A673 (cell line): Measurements from ENCODE around the gene TANC2. TPM values are rescaled to one million over a fixed set of nuclear protein-coding genes. Genes with fewer than 3 reads are reported as not detected.

ENCODE experiments used
- BruUV-seq: library from RNA; stranded (reverse); fragments of 400-500 nt; replicated peaks from 2 replicates; lab custom pipeline; 2021; lab: Mats Ljungman, UMichigan
- CTCF ChIA-PET: fragments of 300-600 bp; sonication (Branson Sonifier 250); formaldehyde crosslinking; loops from one replicate; lab custom pipeline; 2022; ENCODE audit warnings: antibody characterized with exemption; lab: Charles Lee
- POLR2A ChIA-PET: fragments of 300-600 bp; sonication (Branson Sonifier 250); formaldehyde crosslinking; loops from one replicate; lab custom pipeline; 2022; ENCODE audit warnings: antibody characterized with exemption; ENCODE audit not compliant: low non-redundant PET; lab: Charles Lee
- DNase-seq: peaks from one replicate; pipeline ENCODE4 v3.0.0-alpha.2; 2015; ENCODE audit warnings: low spot score
- H3K27ac ChIP-seq: fragments of 200-600 bp; sonication (generic); 2 replicates; pipeline ENCODE4 v1.5.1; 2016; ENCODE audit warnings: mixed run types, low read depth, mild to moderate bottlenecking, mixed read lengths, antibody characterized with exemption, low read length; ENCODE audit not compliant: poor library complexity, severe bottlenecking
- H3K27me3 ChIP-seq: fragments of 200-600 bp; sonication (generic); replicated peaks from 2 replicates; pipeline ENCODE4 v1.6.1; 2017; ENCODE audit warnings: mixed run types, low read depth, mild to moderate bottlenecking, mixed read lengths, antibody characterized with exemption, low read length; ENCODE audit not compliant: insufficient read depth, poor library complexity
- H3K36me3 ChIP-seq: fragments of 200-600 bp; sonication (generic); 2 replicates; pipeline ENCODE4 v1.6.1; 2016; ENCODE audit warnings: mixed run types, mild to moderate bottlenecking, mixed read lengths, antibody characterized with exemption, low read length; ENCODE audit not compliant: insufficient read depth, poor library complexity, severe bottlenecking
- H3K4me1 ChIP-seq: fragments of 200-600 bp; sonication (generic); 2 replicates; pipeline ENCODE4 v1.6.1; 2017; ENCODE audit warnings: mixed run types, mild to moderate bottlenecking, mixed read lengths, antibody characterized with exemption, low read length; ENCODE audit not compliant: insufficient read depth, poor library complexity, severe bottlenecking
- H3K4me3 ChIP-seq: fragments of 200-600 bp; sonication (generic); 2 replicates; pipeline ENCODE4 v1.5.1; 2016; ENCODE audit warnings: low read depth, mixed run types, mild to moderate bottlenecking, mixed read lengths, low read length; ENCODE audit not compliant: poor library complexity, severe bottlenecking
- H3K9me3 ChIP-seq: fragments of 200-600 bp; sonication (generic); 2 replicates; pipeline ENCODE4 v1.6.1; 2016; ENCODE audit warnings: mixed run types, low read depth, mild to moderate bottlenecking, mixed read lengths, antibody characterized with exemption, low read length; ENCODE audit not compliant: poor library complexity, severe bottlenecking
- EZH2 ChIP-seq: fragments of 200-600 bp; sonication (generic); IDR thresholded peaks from 2 replicates; pipeline ENCODE4 v1.6.1; 2017; ENCODE audit warnings: borderline replicate concordance, low read depth, mild to moderate bottlenecking, mixed read lengths, antibody characterized with exemption, low read length; ENCODE audit not compliant: poor library complexity, severe bottlenecking
- intact Hi-C: fragments of 100-400 bp; cut with micrococcal nuclease; formaldehyde crosslinking; loops from one replicate; pipeline ENCODE4 v1.10.0; 2022; ENCODE audit not compliant: unreplicated experiment
- total RNA-seq: library from RNA; stranded (reverse); gene quantifications from 2 replicates; pipeline ENCODE4 v1.2.3, GENCODE V29; 2021
- TF ChIP-seq, protein P1 (sequence below): fragments of 300-800, 200-600 bp; sonication (generic); conservative IDR thresholded peaks from 2 replicates; pipeline ENCODE4 v1.5.1; 2017; ENCODE audit warnings: low read depth, mild to moderate bottlenecking, antibody characterized with exemption, low read length, moderate library complexity, mixed read lengths

TANC2 gene
- total RNA-seq, 1 experiment from 2014 or later: 13.6 TPM

DNA sequence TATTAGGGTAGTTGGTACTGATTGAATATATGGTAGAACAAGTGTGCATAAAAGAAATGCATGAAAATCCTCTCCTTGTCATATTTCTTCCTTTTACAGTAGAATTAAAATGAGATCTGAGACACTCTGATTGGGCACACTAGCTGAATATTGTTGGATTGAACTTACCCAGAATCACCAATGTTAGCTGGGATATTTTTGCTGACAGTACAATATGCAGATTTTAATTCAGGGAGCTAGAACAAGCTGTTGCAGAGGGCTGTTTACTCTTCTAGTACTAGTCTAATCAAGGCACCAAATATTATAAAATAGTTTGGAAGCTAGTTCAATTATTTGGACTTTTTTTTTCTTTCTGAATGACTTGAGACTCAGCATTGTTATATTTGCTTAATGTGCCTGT lies 4.6 kb downstream of the TANC2 start:
- Histone ChIP-seq H3K9me3 (no peaks in the 10 kb centered on the region), H3K4me1 (peaks cover 7% of the 10 kb centered on the region), H3K4me3 (no peak overlapping the region), H3K27ac (no peak overlapping the region), H3K36me3 (no peaks in the 10 kb centered on the region), H3K27me3 (peaks cover 4% of the 10 kb centered on the region)
- CTCF ChIA-PET: no interaction called here
- POLR2A ChIA-PET: no interaction called here
- no peak for DNase-seq
- TF ChIP-seq, protein P1, sequence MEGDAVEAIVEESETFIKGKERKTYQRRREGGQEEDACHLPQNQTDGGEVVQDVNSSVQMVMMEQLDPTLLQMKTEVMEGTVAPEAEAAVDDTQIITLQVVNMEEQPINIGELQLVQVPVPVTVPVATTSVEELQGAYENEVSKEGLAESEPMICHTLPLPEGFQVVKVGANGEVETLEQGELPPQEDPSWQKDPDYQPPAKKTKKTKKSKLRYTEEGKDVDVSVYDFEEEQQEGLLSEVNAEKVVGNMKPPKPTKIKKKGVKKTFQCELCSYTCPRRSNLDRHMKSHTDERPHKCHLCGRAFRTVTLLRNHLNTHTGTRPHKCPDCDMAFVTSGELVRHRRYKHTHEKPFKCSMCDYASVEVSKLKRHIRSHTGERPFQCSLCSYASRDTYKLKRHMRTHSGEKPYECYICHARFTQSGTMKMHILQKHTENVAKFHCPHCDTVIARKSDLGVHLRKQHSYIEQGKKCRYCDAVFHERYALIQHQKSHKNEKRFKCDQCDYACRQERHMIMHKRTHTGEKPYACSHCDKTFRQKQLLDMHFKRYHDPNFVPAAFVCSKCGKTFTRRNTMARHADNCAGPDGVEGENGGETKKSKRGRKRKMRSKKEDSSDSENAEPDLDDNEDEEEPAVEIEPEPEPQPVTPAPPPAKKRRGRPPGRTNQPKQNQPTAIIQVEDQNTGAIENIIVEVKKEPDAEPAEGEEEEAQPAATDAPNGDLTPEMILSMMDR: no peak
- TF ChIP-seq EZH2: no peak
- BruUV-seq: no TSS peak
- intact Hi-C loops: no loop called here

DNA sequence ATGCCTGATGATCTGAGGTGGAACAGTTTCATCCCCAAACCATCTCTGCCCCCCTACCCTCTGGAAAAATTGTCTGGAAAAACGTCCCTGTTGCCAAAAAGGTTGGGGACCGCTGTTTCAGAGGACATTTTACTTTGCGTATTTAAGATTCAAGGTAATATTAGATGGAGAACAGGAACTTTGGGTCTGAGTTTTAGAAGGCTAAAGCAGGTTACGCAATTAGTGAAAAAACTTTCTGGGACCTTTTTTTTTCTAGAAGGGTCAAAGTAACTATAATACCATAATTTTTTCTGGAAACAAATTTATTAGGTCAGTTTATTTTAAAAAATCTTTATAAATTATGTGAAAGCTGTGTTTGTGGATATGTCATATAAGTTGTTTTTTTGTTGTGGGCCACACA lies 5.8 kb downstream of the TANC2 start:
- Histone ChIP-seq H3K36me3 (no peaks in the 10 kb centered on the region), H3K27me3 (peaks cover 4% of the 10 kb centered on the region), H3K27ac (no peak overlapping the region), H3K4me3 (no peak overlapping the region), H3K9me3 (no peaks in the 10 kb centered on the region), H3K4me1 (peaks cover 7% of the 10 kb centered on the region)
- CTCF ChIA-PET: no interaction called here
- POLR2A ChIA-PET: no interaction called here
- TF ChIP-seq, protein P1: no peak
- no peak for TF ChIP-seq EZH2
- BruUV-seq: no TSS peak
- intact Hi-C loops: no loop called here
- no peak for DNase-seq

DNA sequence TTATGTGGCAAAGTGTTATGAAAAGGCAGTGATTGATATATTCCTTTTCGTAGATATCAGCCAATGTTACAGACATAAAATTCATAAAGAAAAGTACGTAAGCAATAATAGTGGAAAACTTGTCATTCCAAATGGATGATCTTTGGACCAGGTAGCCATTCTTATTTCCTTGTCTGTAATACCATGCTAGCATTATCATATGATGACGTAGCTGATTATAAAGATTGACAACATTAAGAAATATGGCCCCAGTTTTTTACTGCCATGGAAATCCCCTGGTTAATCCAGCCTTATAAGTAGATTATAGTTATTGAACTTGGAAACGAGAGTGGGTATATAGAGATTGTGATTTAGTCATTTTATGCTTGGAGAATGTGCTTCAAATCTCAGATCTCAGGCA lies 8.8 kb downstream of the TANC2 start:
- TF ChIP-seq, protein P1: no peak
- no peak for TF ChIP-seq EZH2
- H3K36me3 ChIP-seq: no peaks in the 10 kb centered on the region
- POLR2A ChIA-PET: no interaction called here
- CTCF ChIA-PET: no interaction called here
- H3K27me3 ChIP-seq: no peaks in the 10 kb centered on the region
- H3K4me3 ChIP-seq: no peak overlapping the region
- BruUV-seq: no TSS peak
- DNase-seq: no peak
- H3K9me3 ChIP-seq: peaks cover 4% of the 10 kb centered on the region
- no peak overlapping the region for H3K27ac ChIP-seq
- intact Hi-C loops: no loop called here
- H3K4me1 ChIP-seq: no peaks in the 10 kb centered on the region
